NCI-H82 treated with DMSO at 0.1 percent for 48 hours (cell line): ENCODE measurements around the gene E2F3.

ENCODE experiments used
- DNase-seq: peaks from one replicate; lab custom pipeline; 2025; ENCODE audit not compliant: unreplicated experiment; lab: John Stamatoyannopoulos, UW

Gene E2F3

DNA sequence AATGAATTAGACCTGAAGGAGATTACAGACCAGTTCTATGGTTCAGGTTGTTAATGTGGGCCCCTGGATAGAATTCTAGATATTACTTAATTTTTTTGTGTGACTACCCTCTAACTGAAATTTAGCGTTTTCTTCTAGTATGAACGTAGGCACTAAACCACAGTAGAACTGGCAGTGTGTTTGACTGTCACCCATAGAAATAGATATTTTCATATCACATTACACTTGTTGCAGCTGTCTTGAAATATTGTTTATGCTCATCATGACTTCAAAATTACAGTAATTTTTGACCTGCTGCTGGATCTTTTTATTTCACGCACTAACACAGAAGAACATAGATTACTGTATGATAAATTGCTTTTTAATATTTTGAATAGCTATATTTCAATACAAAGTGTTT, 31.6 kb downstream of the E2F3 start:
- no peak for DNase-seq

DNA sequence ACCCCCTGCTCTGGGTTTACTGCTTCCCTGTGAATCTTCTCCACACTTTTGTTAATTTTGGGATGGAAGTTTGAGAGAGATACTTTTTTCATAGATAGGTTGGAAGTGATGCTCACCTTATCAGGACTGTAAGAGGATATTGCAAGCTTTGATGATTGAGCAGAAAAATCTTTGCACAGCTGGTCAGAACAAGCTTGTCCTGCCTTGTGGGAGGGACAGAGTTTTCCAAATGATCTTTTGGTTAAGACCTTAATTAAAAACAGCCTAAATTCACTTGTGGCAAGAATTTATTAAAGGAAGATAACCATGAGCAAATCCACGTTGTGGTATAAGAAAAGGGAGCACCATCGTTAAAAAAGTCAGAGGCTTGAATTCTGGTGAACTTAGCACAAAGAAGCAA, 32.2 kb downstream of the E2F3 start:
- DNase-seq, result no peak

DNA sequence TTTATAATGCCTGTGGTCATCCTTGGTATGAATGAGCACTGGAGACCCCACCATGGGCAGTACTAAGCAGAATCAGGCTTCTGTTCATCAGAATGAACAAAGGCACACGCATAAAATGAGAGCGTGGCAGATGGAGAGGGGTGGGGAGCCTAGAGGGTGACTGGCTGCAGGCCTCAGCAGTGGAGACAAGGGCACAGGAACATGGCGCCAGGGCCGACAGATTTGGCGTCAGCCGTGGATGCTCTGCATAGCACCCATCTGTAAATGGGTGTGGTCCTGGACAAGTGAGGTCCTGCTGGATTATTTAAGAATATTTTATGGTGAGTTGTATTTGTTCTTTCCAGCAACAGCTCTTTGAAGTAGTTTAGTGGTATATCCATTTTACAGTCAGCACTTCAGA, 33.1 kb downstream of the E2F3 start:
- no peak for DNase-seq

DNA sequence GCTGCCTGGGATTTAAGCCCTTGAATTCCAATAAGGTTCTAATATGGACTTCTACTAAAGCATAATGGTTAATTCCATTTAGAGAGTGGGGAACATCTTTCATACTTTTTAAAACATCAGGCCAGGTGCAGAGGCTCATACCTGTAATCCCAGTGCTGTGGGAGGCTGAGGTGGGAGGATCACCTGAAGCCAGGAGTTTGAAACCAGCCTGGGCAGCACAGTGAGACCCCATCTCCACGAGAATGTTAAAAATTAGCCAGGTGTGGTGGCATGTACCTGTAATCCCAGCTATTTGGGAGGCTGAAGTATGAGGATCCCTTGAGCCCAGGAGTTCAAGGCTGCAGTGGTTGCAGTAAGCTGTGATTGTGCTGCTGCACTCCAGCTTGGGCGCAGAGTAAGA, 35.0 kb downstream of the E2F3 start:
- DNase-seq, result no peak

DNA sequence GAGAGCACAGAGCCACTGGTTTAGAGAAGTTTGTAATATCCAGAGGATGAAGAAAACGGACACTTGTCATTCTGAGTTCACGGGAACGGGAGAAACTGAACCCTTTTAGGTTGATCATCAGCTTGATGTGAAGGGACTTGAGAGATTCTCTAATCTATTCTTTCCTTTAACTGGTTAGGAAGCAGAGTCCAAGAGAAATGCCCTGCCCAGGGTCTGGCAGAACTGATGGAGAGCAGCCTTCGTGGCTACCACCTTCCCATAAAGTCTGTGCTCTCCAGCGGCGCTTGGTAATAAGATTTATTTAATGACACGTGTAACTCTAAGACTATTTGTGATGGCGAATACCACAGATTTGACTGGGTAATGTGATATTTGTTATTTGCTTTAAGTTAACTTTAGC, 36.0 kb downstream of the E2F3 start:
- DNase-seq, result no peak

DNA sequence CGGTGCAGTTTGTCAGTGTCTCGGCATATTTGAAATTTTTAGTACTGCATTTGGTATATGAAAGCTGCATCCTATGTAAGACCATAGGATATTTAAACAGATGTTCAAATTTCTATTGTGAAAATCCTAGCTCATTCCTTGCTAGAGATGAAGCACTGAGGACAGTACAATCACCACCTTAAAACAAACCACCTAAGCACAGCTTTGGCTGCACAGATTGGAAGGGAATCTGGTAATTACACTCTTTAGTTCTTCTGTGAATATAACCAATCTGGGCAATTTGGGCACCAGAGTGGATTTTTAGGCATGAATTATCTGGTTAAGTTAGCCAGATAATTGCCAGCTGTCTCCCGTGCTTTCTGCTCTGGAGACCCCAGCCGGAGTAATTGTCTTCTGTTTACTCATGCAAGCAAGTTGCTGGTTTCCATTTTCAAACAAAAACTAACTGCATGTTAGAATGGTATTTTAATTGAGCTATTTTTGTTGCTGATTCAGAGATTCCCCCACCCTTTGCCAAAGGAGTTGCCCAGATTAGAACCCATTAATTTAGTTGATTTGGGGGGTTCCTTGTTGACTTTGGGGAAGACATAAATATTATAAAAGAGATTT, 36.9 kb downstream of the E2F3 start:
- DNase-seq, result no peak

DNA sequence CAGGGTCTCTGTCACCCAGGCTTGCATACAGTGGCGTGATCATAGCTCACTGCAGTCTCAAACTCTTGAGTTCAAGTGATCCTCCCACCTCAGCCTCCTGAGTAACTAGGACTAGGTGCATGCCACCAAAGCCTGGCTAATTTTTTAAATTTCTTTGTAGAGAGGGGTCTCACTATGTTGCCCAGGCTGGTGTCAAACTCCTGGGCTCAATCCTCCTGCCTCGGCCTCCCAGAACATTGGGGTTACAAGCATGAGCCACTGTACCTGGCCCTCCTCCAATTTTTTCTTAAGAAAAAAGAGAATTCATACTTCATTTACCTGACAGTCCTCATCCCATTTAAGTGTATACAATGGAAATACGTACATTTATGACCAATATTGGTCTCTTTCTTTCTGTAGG, 37.9 kb downstream of the E2F3 start:
- no peak for DNase-seq

DNA sequence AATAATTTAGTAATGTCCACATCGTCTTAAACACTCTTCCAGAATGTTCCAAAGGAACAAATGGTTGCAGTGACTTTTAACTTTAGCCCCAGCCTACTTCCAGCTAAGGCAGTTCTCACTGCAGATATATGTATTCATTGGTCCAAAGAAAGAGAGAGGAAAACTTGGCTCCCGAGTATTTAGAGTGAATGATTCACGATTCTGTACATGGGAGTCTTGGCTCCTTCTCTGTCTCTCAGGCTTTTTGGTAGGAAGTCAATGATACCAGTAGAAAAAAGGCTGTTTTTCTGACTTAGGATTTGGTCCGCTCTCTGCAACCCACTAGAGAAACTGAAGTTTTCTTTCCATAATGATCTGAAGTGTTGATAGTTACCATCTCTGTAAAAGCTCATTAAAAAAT, 38.6 kb downstream of the E2F3 start:
- DNase-seq, result no peak

DNA sequence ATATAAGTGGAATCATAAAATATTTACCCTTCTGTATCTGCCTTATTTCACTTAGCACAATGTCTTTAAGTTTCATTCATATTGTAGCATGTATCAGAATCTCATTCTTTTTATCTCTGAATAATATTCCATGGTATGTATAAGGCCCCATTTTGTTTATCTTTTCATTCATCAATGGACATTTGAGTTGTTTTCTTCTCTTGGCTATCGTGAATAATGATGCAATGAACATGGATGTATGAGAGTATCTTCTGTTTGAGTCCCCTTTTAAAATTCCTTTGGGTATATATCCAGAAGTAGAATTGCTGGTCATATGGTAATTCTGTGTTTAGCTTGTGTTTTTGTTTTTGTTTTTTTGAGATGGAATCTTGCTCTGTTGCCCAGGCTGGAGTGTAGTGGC, 39.6 kb downstream of the E2F3 start:
- no peak for DNase-seq

DNA sequence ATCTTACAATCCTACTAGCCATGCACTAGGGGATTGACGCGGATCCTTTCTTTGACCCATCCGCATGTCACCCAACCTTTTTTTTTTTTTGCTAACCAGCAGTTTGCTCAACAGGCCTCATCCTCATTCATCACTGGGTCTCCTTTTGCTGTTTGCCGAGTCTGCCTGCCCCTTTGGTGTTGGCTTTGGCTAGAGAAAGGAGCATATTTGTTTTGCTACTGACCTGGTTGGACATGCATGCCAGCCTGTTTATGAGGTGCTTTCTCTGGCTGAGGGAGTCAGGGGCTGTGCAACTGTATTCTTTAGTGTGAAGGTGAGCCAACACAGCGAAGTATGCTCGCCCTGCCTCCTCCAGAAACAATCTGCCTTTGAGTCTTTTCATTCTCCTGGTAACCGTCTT, 40.2 kb downstream of the E2F3 start:
- DNase-seq, result no peak

DNA sequence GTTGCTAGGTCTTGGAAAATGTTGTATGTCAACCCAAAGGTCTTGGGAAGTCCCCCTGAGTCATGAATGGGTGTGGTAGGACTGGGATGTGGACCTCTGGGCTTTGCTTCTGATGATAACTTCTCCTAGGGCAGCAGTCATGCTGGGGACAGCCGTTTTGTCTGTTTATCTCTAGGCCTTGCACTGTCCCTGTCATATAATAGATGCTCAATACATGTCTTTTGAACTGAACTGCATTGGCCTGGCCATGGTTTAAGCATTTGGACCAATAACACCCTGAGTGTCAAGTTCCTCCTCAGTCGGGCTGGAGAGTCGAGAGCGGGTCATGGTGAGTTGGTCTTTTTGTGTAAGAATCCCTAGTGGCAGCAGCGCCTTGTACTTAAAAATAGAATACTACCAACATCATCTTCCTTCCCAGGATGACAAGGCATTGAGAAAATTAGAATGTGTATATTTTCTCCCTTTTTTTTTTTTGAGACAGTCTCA, 43.1 kb downstream of the E2F3 start:
- DNase-seq, result no peak

DNA sequence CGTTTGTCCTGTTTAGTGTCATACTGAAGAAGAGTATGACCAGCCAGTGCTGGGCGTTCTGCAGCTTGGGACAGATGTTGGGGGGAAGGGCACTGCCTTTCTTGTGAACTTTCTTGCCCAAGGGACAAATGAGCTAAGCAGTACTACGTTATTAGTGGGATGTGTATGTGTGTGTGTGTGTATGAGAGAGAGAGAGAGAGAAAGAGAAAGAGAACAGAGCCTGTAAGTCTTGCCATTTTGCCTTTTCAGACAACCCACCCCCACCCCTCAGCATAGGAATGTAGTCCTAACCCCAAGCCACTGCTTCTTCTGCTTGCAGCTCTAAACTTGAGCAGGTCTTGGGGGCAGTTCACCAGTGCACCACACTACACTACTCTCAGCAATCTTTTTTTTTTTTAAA, 45.5 kb downstream of the E2F3 start:
- no peak for DNase-seq

DNA sequence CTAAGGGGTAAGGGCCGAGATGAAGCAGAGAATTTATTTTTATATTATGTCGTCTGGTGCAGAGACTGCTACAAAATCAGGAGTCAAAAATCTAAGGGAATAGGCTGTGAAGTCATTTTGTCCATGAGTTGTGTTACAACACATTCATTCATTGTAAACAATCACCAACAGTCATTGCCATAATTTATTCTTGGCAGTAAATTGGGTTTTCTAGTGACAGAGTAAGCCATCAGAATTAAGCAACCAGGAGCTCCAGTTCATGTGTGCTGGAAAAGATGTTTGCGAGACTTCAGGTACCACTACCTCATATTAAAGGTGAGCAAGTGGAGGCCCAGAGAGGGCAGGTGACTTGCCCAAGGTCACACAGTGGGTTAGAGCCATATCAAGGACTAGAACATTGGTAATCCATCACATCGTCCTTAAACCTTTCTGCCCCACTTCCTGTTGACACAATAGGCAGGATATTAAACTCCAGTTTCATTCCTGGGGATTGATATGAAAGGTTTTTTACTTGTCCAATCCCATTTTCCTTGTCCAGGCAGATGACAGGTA, 46.0 kb downstream of the E2F3 start:
- DNase-seq, result no peak

DNA sequence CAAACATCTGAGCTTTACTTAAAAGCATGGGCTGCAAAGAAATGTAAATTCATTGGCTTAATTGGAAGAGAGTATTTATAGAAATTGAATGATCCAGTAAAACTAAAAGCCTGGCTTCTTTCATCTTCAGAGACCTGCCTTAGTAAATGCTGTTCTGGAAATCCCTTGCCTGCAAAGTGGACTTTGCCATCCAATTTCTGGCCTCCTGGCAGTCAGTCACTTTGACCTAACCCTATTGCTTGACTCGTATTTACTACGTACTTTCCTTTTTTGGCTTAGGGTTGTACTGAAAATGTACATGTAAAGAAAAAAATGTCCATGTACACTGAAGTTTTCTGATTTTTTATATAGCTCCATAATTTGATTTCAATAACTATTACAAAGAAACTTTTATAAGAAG, 47.1 kb downstream of the E2F3 start:
- no peak for DNase-seq

DNA sequence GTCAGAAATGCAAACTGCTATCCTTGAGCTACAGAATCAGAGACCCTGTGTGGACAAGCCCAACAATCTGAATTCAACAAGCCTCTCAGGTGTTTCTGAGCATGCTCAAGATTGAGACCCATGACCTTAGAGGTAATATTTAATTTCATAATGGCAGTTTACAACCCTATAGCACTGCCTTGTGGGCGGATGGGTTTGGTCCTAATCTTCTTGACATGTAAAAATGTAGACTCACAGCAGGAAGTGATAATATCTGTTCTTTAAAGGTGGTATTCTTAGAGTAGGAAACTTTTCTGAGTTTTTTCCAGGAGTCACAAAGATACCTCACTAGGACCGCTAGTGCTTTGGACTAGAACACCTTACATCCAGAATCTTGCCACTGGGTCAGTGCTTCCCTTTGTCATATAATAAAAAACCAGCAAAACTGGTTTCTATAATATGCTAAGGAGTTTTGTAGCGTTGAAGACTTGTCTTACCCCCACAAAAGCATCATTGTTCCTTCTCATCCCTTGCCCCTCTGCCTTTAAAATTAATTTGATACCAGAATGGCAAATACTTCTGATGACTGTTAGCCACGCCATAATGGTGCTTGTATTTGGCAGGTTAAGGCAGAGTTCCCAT, 52.6 kb downstream of the E2F3 start:
- DNase-seq, result no peak

DNA sequence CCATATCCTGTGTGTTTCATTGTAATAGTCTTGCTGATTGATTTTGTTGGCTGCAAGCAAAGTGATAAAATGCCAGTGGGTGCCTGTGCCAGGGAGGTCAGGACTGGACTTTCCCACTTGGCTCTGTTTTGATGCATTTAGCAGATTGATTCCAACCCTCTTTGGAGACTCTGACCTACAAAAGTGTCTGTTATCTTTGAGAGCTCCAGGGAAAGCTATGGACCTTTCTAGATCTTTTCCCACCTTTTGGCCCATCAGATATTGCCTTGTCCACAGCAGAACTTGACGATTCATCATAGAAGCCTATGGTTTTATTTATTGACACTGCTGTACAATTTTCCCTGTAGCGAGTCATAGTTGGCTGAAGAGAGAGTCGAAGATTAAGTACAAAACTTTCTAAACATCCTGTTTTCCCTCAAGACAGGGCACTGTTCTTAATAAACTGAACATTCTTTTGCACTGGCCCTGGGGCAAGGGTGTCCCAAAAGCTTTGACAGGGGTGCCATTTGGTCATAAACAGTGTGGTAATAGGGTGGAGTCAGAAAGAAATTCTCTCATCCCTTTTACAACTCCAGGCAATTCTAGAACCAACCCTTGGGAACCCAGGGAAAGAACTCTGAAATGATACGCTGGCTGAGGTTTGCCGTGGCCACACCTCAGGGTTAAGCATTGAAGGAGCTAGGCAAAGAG, 53.7 kb downstream of the E2F3 start:
- DNase-seq, result no peak

DNA sequence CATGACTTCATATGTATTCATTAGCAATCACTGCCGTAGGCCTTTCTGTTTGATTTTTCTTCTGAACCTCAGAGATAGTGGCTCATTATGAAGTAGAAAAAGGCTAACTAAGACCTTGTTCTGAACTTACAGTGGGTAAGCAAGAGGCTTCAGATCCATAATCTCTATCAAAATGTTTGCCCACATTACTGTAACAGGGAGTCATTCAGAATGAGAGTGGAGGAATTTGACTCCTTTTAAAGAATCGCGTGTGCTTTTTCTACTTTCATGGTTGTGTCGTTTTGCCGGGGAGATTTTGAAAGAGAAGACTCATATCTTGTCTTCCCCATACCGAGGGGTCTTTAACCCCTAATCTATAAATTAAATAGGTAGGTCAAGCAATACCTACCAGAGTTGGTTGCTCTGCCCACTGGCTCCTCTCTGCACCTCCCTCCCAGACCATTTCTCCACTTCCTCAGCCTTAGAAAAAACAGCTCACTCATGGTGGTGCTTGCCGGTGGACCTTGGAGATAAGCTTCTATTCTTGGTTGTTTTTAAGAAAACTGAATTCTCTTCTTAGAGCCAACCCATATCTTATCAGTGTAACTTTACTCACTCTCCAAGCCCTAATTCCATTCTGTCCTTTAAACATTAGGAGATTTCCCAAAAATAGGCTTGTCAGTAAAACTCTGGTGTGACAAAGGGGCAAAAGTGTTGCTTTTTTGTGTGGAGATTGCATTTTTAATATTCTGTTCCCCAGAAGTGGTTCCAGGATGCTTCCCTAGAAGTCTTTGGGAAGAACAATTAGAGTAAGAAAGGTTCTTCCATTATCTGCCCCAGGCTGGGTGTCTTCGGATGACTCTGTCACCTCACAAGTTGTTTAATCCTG, 56.6 kb downstream of the E2F3 start:
- no peak for DNase-seq

DNA sequence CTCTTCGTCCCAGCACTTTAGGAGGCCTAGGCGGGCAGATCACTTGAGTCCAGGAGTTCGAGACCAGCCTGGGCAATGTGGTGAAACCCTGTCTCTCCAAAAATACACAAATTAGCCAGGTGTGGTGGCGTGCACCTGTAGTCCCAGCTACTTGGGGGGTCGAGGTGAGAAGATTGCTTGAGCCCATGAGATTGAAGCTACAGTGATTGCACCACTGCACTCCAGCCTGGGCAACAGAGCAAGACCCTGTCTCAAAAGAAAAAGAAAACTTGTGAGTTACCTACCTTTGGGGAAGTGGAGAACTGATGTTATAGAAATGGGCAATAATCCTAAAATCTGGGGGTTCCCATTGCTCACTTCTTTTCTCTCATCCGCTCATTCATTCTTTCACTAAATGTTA, 58.0 kb downstream of the E2F3 start:
- no peak for DNase-seq

DNA sequence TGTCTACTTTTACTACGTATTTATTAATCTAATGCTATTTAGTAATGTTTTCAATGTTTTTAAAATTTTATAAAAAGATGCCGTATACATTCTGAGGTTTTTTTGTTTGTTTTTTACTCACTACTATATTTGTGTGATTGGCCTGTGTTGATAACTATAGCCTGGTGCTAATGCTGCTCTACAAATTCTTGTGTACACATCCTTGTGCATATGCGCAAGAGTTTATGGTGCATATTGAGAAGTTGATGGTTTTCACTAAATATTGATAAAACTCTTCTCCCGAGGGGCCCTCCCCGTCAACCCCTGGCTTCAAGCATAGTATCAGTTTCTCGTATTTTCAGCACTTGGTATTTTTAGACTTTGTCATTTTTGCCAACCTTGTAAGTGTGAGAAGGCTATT, 59.9 kb downstream of the E2F3 start:
- no peak for DNase-seq

DNA sequence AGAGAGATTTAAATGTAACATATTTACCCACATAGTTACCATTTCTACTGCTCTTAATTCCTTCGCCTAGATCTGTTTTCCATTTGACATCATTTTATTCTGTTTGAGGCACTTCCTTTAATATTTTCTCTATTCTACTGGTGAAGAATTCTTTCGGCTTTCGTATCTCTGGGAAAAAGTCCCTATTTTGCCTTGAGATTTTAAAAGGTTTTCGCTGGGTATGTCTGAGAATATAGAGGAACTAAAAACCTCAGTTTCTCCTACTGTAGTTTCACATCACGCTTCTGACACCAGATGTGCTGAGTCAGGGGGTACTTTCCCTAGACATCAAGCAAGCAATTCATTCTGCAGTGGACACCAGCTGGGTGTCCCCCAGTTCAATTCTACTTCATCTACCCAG, 61.7 kb downstream of the E2F3 start:
- DNase-seq, result no peak

DNA sequence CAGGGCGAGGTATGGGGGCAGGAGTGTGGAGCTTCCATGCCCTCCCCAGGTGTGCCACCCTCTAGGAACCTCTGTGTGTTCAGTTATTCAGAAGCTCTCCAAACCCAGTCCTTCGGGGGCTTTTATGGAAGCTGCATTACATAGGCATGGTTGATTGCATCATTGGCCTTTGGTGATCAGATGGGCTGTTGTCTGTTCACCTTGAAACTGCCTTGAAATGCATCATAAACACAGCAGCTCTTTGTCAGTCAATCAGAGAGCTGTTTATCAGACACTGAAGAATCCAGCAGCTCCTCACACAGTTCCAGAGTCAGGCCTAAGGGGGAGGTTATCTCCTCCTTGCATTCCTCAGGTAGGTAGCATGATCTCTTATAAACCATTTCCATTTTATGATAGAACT, 62.4 kb downstream of the E2F3 start:
- no peak for DNase-seq
